Sigmoid colon (tissue), 7 donors: ENCODE data around the gene CNTN5. TPM values are rescaled to one million over a fixed set of nuclear protein-coding genes. Genes with fewer than 3 reads are reported as not detected.

Source experiments
- DNase-seq: peaks from one replicate; pipeline ENCODE4 v3.0.0-alpha.2; 2019
- H3K27ac ChIP-seq, 4 donors: fragments of 200-600 bp; sonication (generic); one replicate each; pipeline ENCODE4 v1.5.1; 2016 to 2019; ENCODE audit warnings: mild to moderate bottlenecking in 1 of 4
- H3K27me3 ChIP-seq, 3 donors: fragments of 200-600 bp; sonication (generic); one replicate each; pipeline ENCODE4 v1.5.1; 2019; ENCODE audit warnings: mild to moderate bottlenecking in 1 of 3
- H3K36me3 ChIP-seq, 4 donors: fragments of 200-600 bp; sonication (generic); one replicate each; pipeline ENCODE4 v1.5.1; 2016 to 2019
- H3K4me1 ChIP-seq, 4 donors: fragments of 200-600 bp; sonication (generic); one replicate each; pipeline ENCODE4 v1.5.1; 2017 to 2019
- H3K4me3 ChIP-seq, 4 donors: fragments of 200-600 bp; sonication (generic); one replicate each; pipeline ENCODE4 v1.5.1; 2017 to 2019; ENCODE audit warnings: mild to moderate bottlenecking in 2 of 4, moderate library complexity in 1 of 4
- H3K9me3 ChIP-seq, 4 donors: fragments of 200-600 bp in 3 of 4; sonication (generic) in 3 of 4; one replicate each; pipeline versions ENCODE4 v1.5.1 to v1.6.1; 2013 to 2019
- CTCF ChIP-seq, 4 experiments: fragments of 450-650 bp in 3 of 4; fragments of 200-600 bp in 1 of 4; IDR thresholded peaks; one replicate each; pipeline ENCODE4 v1.5.1; 2016 to 2019; ENCODE audit warnings: antibody characterized with exemption in 4 of 4, mild to moderate bottlenecking in 3 of 4, moderate library complexity in 2 of 4
- EP300 ChIP-seq, 4 donors: sonication (generic); formaldehyde crosslinking; IDR thresholded peaks; one replicate each; pipeline ENCODE4 v1.6.1; 2017; ENCODE audit warnings: antibody characterized with exemption in 4 of 4
- POLR2A ChIP-seq, 2 donors: fragments of 450-650 bp; IDR thresholded peaks; one replicate each; pipeline ENCODE4 v1.6.1; 2016; ENCODE audit warnings: antibody characterized with exemption in 2 of 2, mild to moderate bottlenecking in 2 of 2, moderate library complexity in 2 of 2
- POLR2AphosphoS5 ChIP-seq, 4 donors: sonication (generic); formaldehyde crosslinking; IDR thresholded peaks; one replicate each; pipeline ENCODE4 v1.6.1; 2017; ENCODE audit warnings: antibody characterized with exemption in 4 of 4
- WGBS, 2 donors: extraction: QIAGEN DNeasy Blood & Tissue Kit; methylation state at CpG; one replicate each; pipeline ENCODE4 v1.1.7; 2013; 5-methylcytosine and 5-hydroxymethylcytosine counted together
- intact Hi-C: fragments of 100-400 bp; cut with DNase I; formaldehyde crosslinking; loops from one replicate; pipeline ENCODE4 v1.15.1; 2023
- polyA plus RNA-seq, 3 donors: library from polyadenylated mRNA; stranded (reverse); fragments of 200-250 nt; gene quantifications; one replicate each; pipeline ENCODE4 v1.2.3, GENCODE V29; 2013
- total RNA-seq, 4 donors: library from RNA; depleted of rRNA; stranded (reverse); fragments of >200 nt; gene quantifications; one replicate each; pipeline ENCODE4 v1.1.0, GENCODE V29; 2016
- donor health status: healthy with polysubstance abuse.
- donor health status: Bipolar disorder and iron deficiency.
- donor health status: healthy.

Gene CNTN5
- total and polyA plus RNA-seq, 7 donors, result 0.13 to 0.36 (median 0.16) TPM; not detected in 2

GRCh38 chr11:99037057-99037456 lies 16.3 kb downstream of the CNTN5 start:
- Histone ChIP-seq H3K4me1 (no peaks in the 10 kb centered on the region), H3K9me3 (no peaks in the 10 kb centered on the region), H3K27me3 (no peaks in the 10 kb centered on the region), H3K27ac (no peak overlapping the region), H3K4me3 (no peak overlapping the region), H3K36me3 (no peaks in the 10 kb centered on the region)
- WGBS, 2 donors, result 72 to 79% methylated on average over 1 of the region's 1 CpG
- TF ChIP-seq CTCF (IDR thresholded peaks at IDR 0.05) (no peak), POLR2AphosphoS5 (IDR thresholded peaks at IDR 0.05) (no peak), EP300 (IDR thresholded peaks at IDR 0.05) (no peak), POLR2A (IDR thresholded peaks at IDR 0.05) (no peak)
- intact Hi-C loops, result no loop called here
- no peak for DNase-seq

- 81 to 93% methylated on average over 1 of the region's 1 CpG for WGBS, 2 donors
- no peaks in the 10 kb centered on the region for H3K4me1 ChIP-seq
- intact Hi-C loops, result no loop called here
- H3K9me3 ChIP-seq, result no peaks in the 10 kb centered on the region
- H3K27ac ChIP-seq, result no peak overlapping the region
- no peaks in the 10 kb centered on the region for H3K36me3 ChIP-seq
- TF ChIP-seq EP300 (IDR thresholded peaks at IDR 0.05) (no peak), CTCF (IDR thresholded peaks at IDR 0.05) (no peak), POLR2A (IDR thresholded peaks at IDR 0.05) (no peak), POLR2AphosphoS5 (IDR thresholded peaks at IDR 0.05) (no peak)
- no peak overlapping the region for H3K4me3 ChIP-seq
- DNase-seq, result no peak
- no peaks in the 10 kb centered on the region for H3K27me3 ChIP-seq
Observed at GRCh38 chr11:99063331-99063730, 42.6 kb downstream of the CNTN5 start.

- H3K36me3 ChIP-seq, result no peaks in the 10 kb centered on the region
- H3K27ac ChIP-seq, result no peak overlapping the region
- TF ChIP-seq CTCF (IDR thresholded peaks at IDR 0.05) (no peak), POLR2A (IDR thresholded peaks at IDR 0.05) (no peak), EP300 (IDR thresholded peaks at IDR 0.05) (no peak), POLR2AphosphoS5 (IDR thresholded peaks at IDR 0.05) (no peak)
- H3K4me1 ChIP-seq, result no peaks in the 10 kb centered on the region
- no peaks in the 10 kb centered on the region for H3K9me3 ChIP-seq
- no peaks in the 10 kb centered on the region for H3K27me3 ChIP-seq
- H3K4me3 ChIP-seq, result no peak overlapping the region
- intact Hi-C loops, result no loop called here
- no peak for DNase-seq
Observed at GRCh38 chr11:99065121-99065520, 44.4 kb downstream of the CNTN5 start.

- H3K36me3 ChIP-seq, result no peaks in the 10 kb centered on the region
- no peak overlapping the region for H3K27ac ChIP-seq
- 67 to 79% methylated on average over 2 of the region's 2 CpGs for WGBS, 2 donors
- intact Hi-C loops, result no loop called here
- DNase-seq, result no peak
- no peak overlapping the region for H3K4me3 ChIP-seq
- no peaks in the 10 kb centered on the region for H3K4me1 ChIP-seq
- H3K9me3 ChIP-seq, result no peaks in the 10 kb centered on the region
- TF ChIP-seq CTCF (IDR thresholded peaks at IDR 0.05) (no peak), POLR2AphosphoS5 (IDR thresholded peaks at IDR 0.05) (no peak), EP300 (IDR thresholded peaks at IDR 0.05) (no peak), POLR2A (IDR thresholded peaks at IDR 0.05) (no peak)
- H3K27me3 ChIP-seq, result no peaks in the 10 kb centered on the region
Observed at GRCh38 chr11:99066618-99067317, 46.0 kb downstream of the CNTN5 start.

GRCh38 chr11:99068832-99069231 lies 48.1 kb downstream of the CNTN5 start:
- H3K4me1 ChIP-seq, result no peaks in the 10 kb centered on the region
- no peak for TF ChIP-seq POLR2AphosphoS5 (IDR thresholded peaks at IDR 0.05)
- no peak for TF ChIP-seq CTCF (IDR thresholded peaks at IDR 0.05)
- no peak for TF ChIP-seq POLR2A (IDR thresholded peaks at IDR 0.05)
- no peak for TF ChIP-seq EP300 (IDR thresholded peaks at IDR 0.05)

More at GRCh38 chr11:99068832-99069231, 48.1 kb downstream of the CNTN5 start:
- intact Hi-C loops, result no loop called here
- H3K27me3 ChIP-seq, result no peaks in the 10 kb centered on the region
- DNase-seq, result no peak
- H3K36me3 ChIP-seq, result no peaks in the 10 kb centered on the region
- H3K27ac ChIP-seq, result no peak overlapping the region
- no peak overlapping the region for H3K4me3 ChIP-seq
- 75 to 86% methylated on average over 2 of the region's 2 CpGs for WGBS, 2 donors
- no peaks in the 10 kb centered on the region for H3K9me3 ChIP-seq
